CD4-positive, alpha-beta T cell treated with Interleukin-21 for 1 hour (primary cell): ENCODE measurements around the gene WDFY4.

ENCODE experiments used
- DNase-seq: peaks from one replicate; pipeline ENCODE4 v3.0.0-alpha.2; 2020

The WDFY4 gene

DNA sequence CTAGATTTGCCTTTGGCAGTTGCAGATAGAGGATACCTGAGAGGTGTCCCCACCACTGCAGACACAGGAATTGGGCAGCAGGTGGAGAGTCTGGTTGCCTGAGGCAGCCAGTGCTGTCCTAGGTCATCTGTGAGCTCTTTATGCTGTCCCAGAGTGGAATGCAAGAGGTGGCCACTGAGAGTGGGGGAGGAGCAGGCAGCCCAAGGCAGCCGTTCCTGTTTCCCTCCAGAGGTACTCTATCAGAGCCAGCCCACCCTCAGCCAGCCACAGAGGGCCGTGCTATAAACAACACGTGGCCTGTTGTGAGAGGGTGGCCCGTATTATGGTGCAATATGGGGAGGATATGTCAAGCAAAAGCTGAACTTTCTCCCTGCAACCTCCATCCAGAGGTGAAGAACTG is 246.5 kb downstream of the WDFY4 start:
- DNase-seq: no peak

DNA sequence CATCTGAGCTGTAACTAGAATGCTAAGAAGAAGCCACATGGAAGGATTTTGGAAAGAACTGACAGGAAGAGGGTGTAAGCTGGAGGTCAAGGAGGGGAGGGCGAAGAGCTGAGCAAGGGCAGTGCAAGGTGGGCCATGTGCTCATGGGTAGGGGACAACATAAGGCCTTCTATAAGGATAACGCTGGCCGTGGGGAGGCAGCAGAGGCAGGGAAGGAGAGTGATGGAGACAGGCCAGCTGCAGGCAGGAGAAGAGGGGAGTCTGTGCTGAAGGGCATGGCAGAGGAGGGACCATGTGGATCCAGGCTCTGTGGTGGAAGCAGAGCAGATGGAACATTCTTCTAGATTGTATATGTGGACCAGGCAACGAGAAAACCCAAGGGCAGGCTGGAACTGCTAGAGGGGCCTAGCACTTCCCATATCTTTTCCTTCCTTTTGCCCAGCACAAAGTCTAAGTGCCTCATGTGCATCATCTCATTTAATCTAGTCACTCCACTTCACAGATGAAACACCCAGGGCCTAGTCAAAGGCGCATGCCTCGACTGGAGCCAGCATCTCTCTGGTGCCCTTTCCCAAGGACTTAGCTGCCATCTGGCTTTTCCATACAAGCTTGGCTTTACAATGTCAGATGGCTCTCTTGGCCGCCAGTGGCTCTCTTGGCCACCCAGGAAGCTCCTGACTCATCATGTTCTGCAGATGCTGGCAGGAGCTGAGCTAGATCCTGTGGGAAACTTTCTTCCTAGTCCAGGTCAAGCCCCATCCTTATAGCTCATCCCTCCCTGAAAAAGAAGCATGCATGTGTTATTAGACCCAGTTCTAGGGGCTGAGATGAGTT is 248.4 kb downstream of the WDFY4 start:
- no peak for DNase-seq

DNA sequence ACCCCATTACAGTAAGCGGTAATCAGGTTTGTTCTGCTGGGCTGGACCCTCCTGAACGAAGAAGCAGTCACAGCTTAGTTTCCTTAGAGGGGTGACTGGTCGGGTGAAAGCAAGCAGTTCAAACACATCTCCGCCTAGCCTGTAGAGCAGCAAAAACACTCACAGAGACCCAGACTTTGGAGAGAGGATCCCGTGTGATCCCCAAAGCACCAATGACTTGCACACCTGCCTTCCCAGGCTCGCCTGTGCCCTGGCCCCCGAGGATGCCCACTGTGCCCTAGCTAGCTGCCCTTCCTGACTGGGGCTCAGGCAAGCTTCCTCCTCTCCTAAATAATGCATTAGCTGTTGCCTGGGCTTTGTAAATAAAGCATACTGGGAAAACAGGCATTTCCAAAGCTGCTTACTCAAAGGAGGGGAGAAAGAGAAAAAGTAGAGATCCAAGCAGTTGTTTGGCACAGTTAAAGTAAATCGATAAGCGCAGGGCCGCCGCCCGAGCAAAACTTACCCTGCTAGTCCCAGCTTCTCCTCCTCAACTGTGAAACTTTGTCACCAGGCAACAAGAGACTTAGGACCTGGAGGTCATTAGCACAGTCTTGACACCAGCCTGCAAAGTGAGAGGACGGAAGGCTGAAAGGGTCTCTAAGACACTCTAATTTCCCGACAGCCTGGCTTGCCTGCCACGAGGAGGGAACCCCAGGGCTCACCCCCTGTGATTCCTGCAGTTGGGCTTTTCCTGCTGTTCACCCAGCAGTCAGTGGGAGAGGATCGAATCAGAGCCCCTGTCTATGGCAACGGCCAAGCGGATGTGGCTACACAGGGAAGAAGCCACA is 250.2 kb downstream of the WDFY4 start:
- no peak for DNase-seq

DNA sequence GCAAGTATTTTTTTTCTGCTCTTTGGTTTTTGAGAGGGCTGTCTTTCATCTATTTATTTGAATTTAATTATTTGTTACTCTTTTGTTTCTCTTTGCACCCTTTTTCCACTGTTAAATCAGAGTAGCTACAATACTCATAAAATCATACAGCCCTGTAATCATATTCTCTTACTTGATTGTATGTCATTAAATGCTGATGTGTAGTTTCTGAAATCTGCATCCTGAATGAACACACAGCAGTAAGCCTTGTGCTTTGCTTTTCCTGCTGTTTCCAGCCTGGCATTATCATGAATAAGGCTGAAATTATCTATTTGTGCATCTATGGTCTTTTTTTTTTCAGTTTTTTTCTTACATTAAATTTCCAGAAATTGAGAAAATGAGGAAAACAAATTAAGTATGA is 250.9 kb downstream of the WDFY4 start:
- no peak for DNase-seq

DNA sequence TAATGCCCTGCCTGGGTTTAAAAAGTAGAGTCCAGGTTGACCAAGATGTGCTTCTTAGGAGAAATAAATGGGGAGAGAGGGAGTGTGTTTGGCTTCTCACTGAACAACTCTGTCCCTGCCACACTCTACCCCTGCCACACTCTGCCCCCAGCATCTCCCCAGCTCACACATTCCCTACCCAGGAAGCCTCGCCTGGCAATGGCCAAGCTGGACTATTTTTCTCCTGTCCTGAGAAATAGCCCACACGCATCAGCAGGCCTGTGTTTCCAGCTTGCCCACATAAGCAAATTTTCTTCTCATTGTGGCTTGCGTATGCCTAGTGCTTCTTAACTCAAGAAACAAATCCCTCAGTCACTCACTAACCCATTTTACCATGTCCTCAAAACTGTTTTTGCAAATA is 253.1 kb downstream of the WDFY4 start:
- DNase-seq: no peak

DNA sequence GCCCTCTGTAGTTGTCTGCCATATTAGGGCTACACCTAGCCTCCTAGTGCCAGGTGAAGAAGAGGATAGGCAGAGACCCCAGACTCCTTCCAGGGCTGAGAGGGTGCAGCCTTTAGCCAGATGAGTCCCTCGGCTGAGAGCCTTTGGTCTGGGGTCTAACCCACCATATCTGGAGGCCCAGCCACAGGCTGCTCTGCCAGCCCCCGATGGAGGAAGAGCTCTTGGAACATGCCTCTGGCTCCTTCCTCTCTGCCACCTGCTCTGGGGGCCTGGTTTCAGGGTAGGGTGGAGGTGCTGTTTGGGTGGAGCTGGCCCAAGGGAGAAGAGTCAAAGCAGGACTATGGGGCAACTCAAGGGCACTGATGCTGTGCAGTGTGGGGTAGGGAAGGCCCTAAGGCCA is 253.6 kb downstream of the WDFY4 start:
- no peak for DNase-seq

DNA sequence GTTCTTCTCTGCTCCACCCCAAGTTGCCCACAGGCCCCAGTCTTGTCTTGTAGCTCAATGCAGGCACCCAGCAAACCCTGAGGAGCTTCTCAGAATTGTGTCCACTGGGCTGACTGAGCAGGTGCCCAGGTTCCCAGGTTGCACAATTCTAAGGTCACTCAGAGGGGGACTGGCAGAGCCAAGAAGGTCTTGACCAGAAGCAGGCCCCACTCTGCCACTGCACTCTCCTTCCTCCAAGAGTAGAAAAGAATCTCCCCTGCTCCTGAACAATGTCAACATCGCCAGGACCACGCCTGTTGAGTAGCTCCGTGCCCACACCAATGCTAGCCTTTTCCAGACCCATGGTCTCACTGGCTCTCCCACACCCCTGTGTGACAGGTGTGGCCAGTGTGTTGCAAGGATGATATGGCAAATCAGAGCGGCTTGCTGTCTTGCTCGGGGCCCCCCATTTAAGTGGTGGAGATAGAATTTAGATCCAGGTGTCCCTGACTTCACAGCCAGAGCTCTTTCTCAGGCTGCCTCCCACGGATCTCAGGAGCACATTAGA is 254.4 kb downstream of the WDFY4 start:
- DNase-seq: no peak

DNA sequence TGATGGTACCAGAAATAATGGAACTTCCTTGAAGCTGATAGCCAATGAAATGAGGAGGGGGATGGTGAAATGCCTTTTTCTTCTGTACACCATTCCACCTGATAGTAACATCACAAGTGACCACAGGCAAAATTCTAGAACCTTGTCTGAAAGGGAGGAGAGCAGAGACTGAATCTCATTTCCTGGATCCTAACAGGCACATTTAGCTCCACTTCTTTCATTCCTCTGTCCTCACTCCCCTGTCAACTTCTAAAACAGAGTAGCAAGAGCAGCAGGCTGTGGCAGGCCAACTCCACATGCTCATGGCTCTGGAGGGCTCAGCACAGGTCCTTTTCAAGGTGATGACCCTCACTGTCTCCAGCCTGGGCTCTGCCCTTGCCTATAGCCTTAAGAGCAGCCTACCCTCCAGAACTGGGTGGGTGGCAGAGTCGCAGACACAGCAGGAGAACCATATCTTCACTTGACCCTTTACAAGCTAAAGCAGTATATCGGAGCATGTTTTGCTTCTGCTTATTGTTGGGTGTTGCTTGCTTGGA is 255.2 kb downstream of the WDFY4 start, which contains the start of gene LRRC18:
Gene LRRC18 (minus strand): TSS at position 51 of the 536 bp plus-strand sequence. CDS start 25,685 bp downstream, outside the sequence.
- DNase-seq: no peak

DNA sequence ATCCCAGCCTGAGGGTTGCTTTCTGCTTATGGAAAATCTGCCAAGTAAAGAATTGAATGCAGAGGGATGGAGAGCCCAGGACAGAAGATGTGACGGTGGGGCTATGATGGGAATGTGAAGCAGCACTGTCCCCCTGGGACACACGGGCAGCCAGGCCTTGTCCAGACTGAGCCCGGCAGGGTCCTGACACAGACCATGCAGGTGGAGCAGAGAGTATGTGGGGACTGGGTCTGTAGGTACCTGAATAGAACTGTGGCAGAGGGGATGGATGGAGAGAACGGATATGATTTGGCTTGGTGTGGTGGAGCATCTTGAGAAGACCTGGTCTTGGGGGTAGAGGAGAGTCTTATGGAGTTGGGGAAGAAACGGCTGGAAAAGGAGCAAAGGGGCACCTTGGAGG is 255.7 kb downstream of the WDFY4 start:
- no peak for DNase-seq

DNA sequence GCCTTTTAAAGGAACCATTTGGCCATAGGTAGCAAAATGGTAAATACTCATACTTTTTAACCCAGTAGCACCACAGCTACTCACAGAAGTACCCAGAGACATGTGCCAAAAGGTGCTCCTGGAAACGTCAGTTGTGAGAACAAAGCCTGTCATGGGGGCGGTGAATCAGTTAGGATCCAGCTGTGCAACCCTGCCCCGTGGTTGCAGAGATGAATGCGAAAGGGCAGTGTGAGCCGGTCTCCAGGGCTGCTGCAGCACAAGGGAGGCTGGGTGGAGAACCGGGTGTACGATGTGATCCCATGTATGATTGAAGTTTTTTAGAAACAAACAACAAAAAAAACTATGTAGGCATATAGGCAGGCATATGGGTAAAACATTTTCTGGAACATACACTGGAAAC is 256.3 kb downstream of the WDFY4 start:
- no peak for DNase-seq

DNA sequence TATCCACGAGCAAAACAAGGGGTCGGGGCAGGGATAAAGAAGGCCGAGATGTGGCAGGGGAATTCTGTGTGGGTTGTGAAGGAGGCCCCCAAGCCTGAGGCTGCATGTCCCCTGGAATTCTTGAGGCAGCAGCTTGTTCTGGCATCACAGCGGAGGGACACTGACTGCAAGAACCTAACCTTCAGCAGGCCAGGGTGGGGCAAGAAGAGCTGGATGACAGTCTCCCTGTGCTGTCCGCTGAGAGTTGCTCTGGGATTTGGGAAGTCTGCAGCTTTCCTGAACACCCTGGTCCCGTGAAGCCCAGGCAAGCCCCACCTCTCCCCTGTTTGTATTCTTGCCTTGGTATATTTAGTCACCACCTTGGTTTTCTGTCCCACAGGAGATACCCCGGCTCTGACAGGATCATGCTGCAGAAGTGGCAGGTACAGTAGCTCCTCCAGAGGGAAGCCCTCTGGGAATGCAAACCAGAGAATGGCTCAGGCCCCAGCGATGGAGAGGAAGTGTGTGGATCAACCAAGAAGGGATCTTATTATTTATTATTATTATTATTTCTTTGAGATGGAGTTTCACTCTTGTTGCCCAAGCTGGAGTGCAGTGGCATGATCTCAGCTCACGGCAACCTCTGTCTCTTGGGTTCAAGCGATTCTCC is 256.9 kb downstream of the WDFY4 start:
- no peak for DNase-seq

DNA sequence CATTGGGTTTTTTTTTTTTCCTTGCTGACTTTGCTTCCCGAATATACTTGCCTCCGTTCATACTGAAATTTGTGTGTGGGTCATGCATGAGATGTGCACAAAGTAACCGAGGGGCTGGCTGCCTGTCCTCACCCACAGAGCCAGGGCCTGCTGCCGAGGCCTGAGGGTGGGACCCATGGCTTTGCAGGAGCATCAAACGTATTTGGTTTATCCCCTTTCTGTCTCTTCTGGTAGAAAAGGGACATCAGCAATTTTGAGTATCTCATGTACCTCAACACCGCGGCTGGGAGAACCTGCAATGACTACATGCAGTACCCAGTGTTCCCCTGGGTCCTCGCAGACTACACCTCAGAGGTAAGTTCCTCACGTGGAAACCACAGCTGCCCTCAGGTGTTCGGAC is 258.4 kb downstream of the WDFY4 start:
- DNase-seq: no peak

DNA sequence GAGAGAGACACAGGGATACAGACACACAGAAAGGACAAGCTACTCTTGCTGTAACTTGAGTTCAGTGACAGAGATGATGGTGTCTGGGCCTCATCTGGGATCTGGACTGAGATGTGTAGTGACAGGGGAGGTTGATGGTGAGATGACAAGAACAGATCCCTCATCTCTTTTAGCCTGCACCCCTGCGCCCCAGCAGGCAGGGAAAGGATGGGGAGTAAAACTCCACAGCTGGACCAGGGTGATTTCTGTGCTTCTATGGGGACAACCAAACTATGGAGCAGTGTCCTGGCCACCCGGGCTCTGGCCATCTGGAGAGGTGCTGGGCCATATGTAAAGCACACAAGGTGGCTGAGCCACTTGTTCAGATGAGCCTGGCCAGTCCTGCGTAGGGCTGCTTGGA is 259.5 kb downstream of the WDFY4 start:
- no peak for DNase-seq

DNA sequence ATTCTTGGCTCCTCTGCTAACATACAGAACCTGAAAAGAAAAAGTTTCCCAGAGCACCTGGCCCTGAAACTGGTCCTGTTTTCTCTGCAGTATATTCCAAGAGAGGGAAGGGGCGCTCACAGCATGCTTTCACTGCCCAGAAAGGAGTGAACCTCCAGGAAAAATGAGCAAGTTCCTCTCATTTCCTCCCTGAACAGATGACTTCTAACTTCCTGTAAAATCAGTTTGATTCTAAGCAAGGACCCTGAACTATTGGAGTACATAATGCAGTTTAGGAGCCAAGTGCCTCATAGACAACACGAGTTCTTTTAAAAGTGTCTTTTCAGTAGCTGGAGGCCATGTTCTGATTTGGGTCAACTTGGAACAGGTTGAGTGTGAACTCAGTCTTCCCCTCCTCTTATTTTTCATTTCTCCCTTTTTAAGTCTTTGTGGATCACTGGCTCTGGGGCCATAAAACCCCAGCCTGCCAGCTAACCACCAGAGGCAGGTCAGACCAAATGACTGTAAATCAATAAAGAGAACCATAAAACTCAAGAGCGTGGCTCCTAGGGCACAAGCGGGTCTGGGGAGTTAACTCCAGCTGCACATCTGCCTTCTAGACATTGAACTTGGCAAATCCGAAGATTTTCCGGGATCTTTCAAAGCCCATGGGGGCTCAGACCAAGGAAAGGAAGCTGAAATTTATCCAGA is 260.9 kb downstream of the WDFY4 start:
- no peak for DNase-seq

DNA sequence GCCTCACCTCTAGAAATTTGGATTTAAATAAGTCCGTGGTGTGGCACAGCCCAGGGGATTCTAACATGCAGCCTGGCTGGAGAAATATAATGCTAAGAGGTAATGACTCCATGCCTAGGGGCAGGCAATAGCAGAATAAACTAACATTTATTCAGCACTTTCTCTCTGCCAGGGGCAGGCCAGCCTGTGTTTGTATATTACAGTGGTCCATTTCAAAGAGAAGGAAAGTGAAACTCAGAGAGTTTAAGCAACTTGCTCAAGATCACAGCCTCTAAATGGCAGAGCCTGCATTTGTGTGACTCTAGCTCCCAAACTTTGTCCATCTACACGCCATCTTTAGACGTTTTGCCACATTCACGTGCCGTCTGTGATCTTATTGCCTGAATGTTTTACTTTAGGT is 261.7 kb downstream of the WDFY4 start:
- DNase-seq: no peak

DNA sequence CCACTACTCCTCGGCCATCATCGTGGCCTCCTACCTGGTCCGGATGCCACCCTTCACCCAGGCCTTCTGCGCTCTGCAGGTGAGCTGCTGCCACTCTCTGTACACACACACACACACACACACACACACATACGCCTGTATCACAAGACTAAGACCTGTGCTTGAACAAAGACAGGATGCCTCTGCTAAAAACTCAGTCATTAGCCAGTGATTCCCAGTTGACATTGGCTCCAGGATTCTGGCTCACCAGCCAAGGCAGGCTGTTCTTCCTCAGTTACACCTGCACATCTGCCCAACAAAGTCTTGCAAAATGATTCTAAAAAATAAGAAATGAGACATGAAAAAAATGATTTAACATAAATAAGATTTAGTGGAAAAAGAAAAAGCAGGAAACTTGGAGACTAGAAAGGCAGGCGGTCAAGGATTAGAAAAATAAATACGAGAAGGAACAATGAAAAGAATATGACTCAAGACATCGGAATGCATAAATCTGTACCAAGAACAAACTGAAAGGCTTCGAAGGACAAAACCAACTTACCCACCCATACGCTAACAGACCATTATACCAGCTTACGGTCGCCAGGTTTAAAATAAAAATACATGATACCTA is 262.3 kb downstream of the WDFY4 start:
- no peak for DNase-seq

DNA sequence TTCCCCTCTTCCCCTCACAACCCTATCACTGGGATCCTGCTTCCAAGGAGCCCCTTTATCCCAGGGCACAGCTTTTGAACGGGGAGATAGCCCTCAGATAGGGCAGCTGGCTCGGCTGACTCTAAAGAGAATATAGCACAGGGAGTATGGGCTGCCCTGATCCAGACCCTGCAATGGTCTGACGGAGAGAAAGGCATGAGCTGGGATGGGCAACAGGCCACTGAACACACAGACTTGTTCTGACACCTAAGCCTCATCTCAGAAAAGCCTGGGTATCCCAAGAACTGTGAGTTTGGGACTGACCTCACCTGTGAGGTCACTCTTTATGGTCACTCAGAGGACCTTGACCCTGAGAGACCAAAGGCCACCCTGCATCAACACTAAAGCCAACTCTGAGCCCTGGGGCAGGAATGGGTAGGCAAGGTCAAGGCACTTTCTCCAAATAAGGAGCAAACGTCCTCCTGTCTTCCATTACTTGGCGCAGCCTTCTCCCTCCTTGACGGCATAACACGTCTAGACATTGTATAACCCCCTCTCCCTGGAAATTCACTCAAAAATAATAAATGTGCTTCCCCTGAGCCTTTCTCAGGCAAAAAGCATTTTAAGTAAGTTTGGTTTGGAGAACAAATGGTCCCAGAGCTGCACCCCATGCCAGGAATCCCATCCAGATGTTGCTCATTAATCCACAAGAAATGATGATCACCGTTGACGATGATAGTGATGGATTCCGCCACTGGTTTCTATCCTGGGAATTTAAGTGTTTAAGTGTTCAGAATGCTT is 263.2 kb downstream of the WDFY4 start:
- DNase-seq: no peak

DNA sequence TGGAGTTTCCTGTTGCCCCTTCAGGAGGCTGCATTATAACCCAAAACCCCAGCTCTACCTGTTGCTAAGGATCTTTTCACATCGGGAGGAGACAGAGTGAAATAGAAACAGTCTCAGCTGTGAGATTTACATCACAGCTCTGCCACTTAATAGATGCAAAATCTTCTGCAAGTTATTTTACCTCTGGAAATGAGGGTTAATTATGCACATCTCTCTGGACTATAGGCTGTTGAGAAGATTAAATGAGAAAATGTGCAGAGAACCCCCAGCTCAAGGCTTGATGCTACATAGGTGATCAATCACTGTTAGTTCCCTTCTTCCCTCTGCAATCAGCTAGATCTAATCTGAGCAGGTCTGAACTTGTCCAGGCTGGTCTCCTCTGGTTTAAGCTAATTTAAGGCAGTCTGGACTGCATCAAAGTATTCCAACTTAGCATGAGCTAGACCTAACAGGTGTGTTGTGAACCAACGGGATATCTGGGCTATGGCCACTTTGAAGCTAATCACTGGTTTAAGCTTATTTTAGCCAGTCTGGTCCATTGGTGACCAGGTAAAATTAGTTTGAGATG is 263.9 kb downstream of the WDFY4 start:
- DNase-seq: no peak

DNA sequence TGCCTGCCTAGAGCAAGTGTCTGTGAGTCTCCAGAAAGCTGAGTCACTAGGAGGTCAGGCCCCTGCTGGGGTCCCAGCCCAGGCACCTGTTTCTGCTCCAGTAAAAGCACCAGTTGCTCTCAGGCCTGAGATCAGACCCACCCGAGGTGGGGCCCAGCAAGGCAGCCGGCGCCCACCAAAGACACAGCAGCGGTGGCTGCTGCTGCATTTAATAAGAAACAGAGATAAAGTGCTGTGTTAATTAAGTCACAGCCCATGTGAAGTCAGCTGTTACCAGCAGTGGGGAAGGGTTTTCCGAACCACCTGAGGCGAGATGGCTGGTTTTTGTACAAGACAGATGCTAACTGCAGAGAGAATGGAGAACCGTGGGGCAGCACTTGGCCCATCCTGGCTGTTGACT is 267.0 kb downstream of the WDFY4 start:
- DNase-seq: no peak

DNA sequence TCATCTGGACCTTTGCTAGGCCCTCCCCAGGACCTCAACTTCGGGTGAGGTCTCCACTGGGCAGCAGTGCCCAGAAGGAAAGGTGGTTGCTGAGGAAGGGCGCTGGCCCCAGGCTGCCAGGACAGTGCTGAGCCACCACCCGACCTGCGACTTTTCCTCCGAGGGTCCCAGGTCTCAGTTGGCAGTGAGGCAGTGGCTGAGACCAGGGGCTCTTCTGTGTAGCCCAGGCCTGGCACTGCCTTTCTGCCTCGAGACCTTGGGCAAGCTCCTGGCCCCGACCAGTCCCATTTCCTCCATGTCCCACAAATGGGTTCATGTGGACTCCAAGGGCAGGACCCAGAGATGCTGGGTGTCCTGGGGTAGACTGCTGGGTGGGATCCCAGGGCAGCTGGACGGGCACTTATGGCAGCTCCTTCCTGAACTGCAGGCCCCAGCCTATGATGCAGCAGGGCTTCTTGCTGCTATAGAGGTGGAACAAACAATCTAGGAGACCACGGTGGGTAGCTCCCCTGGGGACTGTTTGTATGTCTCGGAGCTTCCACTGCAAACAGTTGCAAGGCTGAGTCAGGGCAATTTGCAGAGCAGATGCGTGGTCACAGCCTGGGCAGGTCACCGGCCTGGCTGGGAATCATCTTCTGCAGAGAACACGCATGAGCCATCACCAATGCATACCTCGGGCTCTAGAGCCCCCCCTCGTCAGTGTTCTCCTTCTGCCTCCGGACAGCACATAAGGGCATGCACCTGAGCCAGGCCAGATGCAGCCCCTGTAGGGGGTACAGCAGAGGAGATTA is 272.9 kb downstream of the WDFY4 start:
- DNase-seq: no peak
